GM15510 (cell line): ENCODE data around the gene ZNF414.

ENCODE experiments used
- POLR2A ChIP-seq: IDR thresholded peaks from 3 replicates; pipeline ENCODE4 v1.6.1; 2011; ENCODE audit warnings: borderline replicate concordance; ENCODE audit not compliant: insufficient read length; ENCODE audit errors: extremely low read depth

The ZNF414 gene

DNA sequence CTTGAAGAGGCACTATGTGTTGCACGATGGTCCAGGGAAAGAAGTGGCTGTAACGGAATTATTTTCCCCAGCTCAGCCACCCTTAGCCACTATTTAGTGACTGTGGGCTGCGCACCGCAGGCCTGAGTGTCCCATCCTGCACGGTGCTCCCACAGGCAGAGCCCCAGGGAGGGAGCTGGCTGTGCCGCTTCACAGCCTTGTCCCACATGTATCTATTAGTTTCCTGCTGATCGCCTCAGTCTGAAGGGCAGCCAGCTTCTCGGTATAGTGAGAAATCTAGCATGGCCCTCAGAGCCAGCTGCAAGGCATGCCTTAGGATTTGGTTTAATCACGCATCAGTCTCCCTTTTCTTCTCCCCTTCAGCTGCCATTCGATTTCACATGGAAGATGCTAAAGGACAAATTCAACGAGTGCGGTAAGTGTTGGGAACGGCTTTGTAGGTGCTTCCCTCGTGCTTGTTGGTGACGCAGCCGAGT, 27.3 kb downstream of the ZNF414 start:
- no peak for TF ChIP-seq POLR2A

- no peak for TF ChIP-seq POLR2A
Measured at GRCh38 chr19:8485561-8486371, 28.2 kb downstream of the ZNF414 start.

GRCh38 chr19:8484331-8484894, 29.6 kb downstream of the ZNF414 start:
- TF ChIP-seq POLR2A: no peak

DNA sequence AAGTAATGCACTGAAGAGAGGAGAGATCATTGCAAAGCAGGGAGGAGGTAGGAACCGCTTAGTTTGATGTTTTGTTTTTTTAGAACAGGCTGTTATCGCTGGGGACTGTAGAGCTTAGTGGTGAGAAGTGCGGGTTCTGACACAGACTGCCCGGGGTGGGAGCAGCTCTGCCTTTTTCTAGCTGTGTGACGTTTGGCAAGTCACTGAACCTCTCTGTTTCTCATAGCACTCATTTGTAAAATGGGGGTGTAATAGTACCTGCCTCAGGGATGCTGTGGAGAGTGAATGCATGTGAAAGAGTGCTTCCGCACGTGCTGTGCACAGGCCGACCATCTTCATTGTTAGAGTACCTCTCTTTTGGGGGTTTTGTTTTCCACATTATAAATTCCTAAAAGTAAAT, 30.8 kb downstream of the ZNF414 start:
- no peak for TF ChIP-seq POLR2A

DNA sequence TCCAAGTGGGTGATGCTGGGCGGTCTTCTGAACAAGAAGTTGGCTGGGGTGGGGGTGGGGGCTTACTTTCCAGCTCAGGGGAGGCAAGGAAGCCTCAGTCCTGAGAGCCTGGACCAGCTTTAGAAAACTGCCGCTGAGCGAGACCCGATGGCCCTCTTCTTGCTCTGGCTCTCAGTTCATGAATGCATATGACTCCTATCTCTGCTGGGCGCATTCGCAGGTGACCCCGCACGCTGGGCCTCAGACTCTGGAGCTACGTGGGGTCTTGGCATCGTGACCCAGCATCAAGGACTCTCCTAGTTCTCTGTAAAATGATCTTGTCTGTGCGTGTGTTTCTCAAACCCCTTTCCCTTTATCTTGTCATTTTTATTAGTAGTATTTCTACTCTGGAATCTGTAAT, 31.3 kb downstream of the ZNF414 start:
- no peak for TF ChIP-seq POLR2A

DNA sequence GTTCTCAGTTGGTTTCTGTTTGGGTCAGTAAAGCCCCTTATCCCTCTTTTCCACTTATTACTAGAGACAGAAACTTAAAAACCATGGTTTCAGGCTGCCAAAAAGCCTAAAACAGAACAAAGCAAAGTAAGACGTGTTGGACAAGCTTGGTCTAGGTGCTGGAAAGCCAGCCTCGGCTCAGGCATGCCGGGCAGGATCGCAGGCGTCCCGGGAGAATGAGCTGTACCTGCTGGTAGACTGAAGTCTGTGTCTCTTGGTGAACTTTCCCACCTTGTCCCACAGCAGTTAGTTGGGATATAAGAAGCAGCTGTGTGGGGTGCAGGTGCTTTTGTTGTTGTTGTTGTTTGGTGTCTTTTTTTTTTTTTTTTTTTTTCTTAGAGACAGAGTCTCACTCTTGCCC, 32.4 kb downstream of the ZNF414 start:
- no peak for TF ChIP-seq POLR2A

DNA sequence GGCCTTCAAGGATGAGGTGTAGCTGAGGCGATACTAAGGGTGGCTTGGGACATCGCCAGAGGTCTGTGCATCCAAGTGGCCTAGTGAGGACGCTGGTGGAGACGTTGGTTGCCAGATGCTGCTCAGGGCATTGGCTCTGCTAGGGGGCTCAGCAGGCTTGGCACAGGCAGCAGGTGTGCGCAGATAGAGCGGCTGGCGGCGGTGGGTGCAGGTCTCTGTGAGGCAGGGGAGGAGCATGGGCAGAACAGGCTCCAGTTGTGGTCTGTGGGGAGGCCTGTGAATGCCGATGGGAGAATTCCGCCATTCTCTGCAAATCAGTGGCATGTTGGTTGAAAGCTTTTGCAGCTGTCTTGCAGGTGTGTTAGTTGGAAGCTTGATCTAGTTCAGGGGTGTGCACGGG, 32.8 kb downstream of the ZNF414 start:
- TF ChIP-seq POLR2A: no peak

DNA sequence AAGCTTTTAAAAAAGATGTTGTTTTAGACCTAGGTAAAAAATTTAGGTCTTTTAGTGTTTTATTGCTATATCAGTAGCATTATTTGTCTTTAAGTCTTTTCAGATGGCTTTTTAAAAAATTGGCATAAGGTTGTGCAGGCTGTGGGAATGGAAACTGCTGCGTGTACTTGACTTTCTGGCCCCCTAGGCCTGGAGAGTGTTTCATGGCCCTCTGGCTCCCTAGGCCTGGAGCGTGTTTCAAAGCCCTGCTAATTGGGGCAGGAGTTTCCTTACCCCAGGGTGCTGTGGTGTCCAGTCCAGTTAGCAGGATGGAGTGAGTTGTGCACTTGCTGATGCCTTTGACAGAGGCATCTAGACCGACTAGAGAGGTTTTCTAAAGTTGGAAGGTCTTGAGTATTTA, 35.4 kb downstream of the ZNF414 start:
- TF ChIP-seq POLR2A: no peak

DNA sequence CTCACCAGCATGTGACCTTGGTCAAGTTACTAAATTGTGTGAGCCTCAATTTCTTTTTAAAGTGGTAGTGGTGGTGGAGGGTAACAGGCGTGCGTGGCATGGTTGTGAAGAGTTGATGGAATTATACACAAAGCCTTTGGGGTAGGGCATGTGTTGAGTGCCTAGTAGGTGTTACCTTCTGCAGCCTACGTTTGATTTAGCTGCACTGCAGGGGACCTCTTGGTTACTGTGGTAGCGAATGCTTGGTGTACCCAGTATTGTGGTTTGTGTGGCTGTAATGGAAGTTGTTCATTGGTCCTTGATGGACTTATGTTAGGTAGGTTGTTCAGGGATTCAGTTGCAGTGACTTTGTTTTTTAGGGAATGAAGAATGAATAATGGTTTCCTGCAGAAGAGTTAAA, 36.1 kb downstream of the ZNF414 start:
- no peak for TF ChIP-seq POLR2A

- no peak for TF ChIP-seq POLR2A
Measured at GRCh38 chr19:8476524-8476923, 37.4 kb downstream of the ZNF414 start.

GRCh38 chr19:8475005-8475404, 39.0 kb downstream of the ZNF414 start:
- TF ChIP-seq POLR2A: no peak

GRCh38 chr19:8473648-8474476, 40.1 kb downstream of the ZNF414 start:
- no peak for TF ChIP-seq POLR2A

DNA sequence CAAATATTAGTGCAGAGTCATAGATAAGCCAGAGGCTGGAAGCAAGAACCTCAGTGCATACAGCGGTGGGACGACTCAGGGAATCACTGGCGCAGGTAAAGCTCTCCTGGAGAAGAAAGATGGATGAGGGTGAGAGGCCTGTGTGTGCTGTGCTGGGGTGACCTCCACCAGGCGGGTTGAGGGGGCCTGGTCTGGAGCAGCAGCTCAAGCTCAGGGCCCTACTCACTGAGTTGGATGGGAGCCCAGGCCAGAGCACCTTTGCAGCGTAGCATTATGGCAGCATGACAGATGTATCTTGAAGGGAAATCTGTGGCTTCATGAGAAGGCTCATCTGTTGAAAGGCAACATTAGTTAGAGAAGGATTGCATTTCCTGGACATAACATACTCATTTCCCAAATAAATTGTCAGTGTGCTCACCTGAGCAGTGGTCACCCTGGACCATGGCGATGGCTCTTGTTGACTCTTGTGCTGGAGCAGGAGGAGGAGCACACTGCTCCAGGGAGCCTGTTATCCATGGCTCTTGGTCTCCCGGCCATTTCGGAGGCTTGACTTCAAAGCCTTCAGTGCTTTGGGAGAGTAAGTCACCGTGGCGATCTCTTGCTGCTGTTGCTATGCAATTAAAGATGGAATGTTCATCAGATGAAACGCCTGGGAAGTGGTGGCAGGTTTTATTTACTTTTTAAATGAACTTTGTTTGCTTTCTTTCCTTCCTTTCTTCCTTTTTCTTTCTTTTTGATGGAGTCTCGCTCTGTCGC, 44.2 kb downstream of the ZNF414 start:
- no peak for TF ChIP-seq POLR2A

DNA sequence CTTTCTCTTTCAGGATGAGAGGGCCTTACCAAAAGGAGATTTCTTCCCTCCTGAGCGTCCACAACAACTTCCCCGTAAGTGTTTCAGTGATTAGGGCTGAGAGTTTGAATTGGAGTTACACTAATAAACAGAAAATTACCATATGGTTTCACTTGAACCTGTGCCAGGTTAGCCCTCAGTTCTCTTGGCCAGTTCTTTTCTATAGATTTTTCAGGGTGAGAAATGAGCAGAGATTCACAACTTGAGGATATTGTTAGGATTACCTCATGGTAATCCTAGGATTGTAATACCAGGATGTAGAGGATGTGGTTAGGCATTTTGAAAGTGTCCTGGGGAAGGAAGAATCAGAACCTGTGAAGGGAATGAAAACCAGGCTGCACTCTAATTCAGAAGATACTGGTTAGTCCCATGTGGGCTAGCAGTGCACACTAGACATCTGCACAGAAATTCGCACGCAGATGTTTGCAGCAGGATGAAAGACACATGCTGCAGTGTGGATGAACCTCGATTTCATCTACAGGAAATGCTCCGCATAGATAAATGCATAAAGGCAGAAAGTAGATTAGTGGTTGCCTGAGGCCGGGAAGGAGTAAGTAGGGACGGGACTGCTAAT, 45.1 kb downstream of the ZNF414 start:
- TF ChIP-seq POLR2A: no peak

- TF ChIP-seq POLR2A: no peak
Measured at GRCh38 chr19:8468124-8468523, 45.8 kb downstream of the ZNF414 start.

DNA sequence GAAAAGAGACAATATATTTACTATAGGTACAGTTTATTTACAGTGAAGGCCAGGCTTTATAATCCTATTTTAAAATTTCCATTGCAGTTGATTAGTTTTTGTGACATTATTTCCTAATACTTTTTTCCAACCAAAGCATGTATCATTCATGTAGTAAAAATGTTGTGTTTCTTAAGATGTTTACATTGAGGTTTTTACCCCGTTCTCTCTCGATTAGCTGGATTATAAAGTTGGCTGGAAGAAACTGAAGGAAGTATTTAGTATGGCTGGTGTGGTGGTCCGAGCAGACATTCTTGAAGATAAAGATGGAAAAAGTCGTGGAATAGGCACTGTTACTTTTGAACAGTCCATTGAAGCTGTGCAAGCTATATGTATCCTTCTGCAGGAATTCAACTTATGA, 47.9 kb downstream of the ZNF414 start:
- no peak for TF ChIP-seq POLR2A
